Measurements from ENCODE around the gene ATRIP. TPM values are rescaled to one million over a fixed set of nuclear protein-coding genes. Genes with fewer than 3 reads are reported as not detected.
A peak's percentile ranks its signal among the peaks of the same experiment; 100 is the strongest.

Gene ATRIP
- total RNA-seq, 1 donor from 2014 or later: 9.0 TPM

- Histone ChIP-seq H3K4me1 (peaks cover 0 to 10% of the 10 kb centered on the region in 2 donors), H3K9me3 (no peaks in the 10 kb centered on the region), H3K36me3 (peaks cover 90 to 94% of the 10 kb centered on the region in 2 donors), H3K27me3 (no peaks in the 10 kb centered on the region), H3K27ac (peak overlapping the region; percentile 7 to 69), H3K4me3 (no peak overlapping the region)
- TF ChIP-seq, protein P1, sequence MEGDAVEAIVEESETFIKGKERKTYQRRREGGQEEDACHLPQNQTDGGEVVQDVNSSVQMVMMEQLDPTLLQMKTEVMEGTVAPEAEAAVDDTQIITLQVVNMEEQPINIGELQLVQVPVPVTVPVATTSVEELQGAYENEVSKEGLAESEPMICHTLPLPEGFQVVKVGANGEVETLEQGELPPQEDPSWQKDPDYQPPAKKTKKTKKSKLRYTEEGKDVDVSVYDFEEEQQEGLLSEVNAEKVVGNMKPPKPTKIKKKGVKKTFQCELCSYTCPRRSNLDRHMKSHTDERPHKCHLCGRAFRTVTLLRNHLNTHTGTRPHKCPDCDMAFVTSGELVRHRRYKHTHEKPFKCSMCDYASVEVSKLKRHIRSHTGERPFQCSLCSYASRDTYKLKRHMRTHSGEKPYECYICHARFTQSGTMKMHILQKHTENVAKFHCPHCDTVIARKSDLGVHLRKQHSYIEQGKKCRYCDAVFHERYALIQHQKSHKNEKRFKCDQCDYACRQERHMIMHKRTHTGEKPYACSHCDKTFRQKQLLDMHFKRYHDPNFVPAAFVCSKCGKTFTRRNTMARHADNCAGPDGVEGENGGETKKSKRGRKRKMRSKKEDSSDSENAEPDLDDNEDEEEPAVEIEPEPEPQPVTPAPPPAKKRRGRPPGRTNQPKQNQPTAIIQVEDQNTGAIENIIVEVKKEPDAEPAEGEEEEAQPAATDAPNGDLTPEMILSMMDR (IDR thresholded peaks at IDR 0.05): no peak
- intact Hi-C loops (cut with DNase I): no loop called here
- no peak for DNase-seq (ENCODE audit: low spot score in 2 of 2)
These were observed 31.1 kb upstream of the ATRIP start for GRCh38 chr3:48415251-48415953.

DNA sequence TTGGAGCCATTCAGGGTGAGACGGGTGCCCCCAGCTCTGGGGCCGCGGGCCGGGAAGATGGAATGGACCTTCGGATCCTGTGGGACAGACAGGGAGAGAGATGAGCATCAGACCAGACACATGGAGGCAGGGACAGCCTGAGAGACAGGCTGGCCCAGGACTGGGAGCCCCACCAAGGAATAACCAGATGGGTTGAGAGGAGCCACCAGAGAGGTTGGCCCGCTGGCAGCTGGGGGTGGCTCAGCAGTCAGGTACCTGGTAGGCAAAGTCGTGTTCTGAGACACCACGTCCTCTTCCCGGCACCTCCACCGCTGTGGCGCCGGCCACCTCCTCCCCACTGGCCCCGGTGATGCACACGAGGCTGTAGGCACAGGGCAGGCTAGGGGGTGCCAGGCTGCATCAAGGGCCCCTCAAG, 30.4 kb upstream of the ATRIP start:
- no peak overlapping the region for H3K4me3 ChIP-seq
- no peaks in the 10 kb centered on the region for H3K27me3 ChIP-seq
- peaks cover 90 to 94% of the 10 kb centered on the region in 2 donors for H3K36me3 ChIP-seq
- no peak overlapping the region for H3K27ac ChIP-seq
- DNase-seq (ENCODE audit: low spot score in 2 of 2): no peak
- H3K4me1 ChIP-seq: peaks cover 0 to 10% of the 10 kb centered on the region in 2 donors
- TF ChIP-seq, protein P1 (IDR thresholded peaks at IDR 0.05): no peak
- H3K9me3 ChIP-seq: no peaks in the 10 kb centered on the region
- intact Hi-C loops (cut with DNase I): no loop called here

GRCh38 chr3:48416546-48416945, 30.0 kb upstream of the ATRIP start:
- Histone ChIP-seq H3K4me3 (no peak overlapping the region), H3K9me3 (no peaks in the 10 kb centered on the region), H3K4me1 (peaks cover 0 to 10% of the 10 kb centered on the region in 2 donors), H3K27me3 (no peaks in the 10 kb centered on the region), H3K36me3 (peaks cover 86 to 93% of the 10 kb centered on the region in 2 donors), H3K27ac (no peak overlapping the region)
- TF ChIP-seq, protein P1 (IDR thresholded peaks at IDR 0.05): no peak
- intact Hi-C loops (cut with DNase I): no loop called here
- no peak for DNase-seq (ENCODE audit: low spot score in 2 of 2)

DNA sequence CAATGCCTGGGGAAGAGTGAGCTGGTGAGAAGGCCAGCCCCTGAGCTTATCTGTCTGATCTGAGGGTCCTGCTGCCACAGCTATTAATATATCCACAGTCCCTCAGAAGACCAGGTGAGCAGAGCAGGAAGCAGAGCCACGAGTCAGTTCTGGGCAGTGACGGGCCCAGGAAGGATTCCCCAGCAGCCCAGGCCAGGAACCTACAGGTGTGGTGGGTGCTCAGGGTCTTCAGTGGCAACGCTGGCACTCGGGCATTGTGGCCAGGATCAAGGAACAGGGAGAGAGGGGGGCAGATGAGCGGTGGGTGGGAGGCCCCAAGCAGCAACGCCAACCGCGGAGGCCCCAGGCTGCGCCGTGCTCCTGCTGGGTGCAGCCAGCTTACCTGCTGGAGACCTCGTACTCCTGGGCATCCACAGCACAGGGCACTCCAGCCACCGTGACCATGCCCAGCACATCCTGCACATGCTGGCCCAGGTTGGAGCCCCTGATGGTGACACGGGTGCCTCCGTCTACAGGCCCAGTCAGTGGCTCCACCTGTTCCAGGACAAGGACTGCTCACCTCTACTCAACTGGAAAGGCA, 28.9 kb upstream of the ATRIP start:
- H3K9me3 ChIP-seq: no peaks in the 10 kb centered on the region
- peaks cover 0 to 10% of the 10 kb centered on the region in 2 donors for H3K4me1 ChIP-seq
- intact Hi-C loops (cut with DNase I): no loop called here
- H3K4me3 ChIP-seq: no peak overlapping the region
- TF ChIP-seq, protein P1 (IDR thresholded peaks at IDR 0.05): no peak
- no peak for DNase-seq (ENCODE audit: low spot score in 2 of 2)
- no peaks in the 10 kb centered on the region for H3K27me3 ChIP-seq
- H3K36me3 ChIP-seq: peaks cover 76 to 89% of the 10 kb centered on the region in 2 donors
- H3K27ac ChIP-seq: no peak overlapping the region

- H3K27me3 ChIP-seq: no peaks in the 10 kb centered on the region
- no peak overlapping the region for H3K4me3 ChIP-seq
- peaks cover 73 to 89% of the 10 kb centered on the region in 2 donors for H3K36me3 ChIP-seq
- H3K4me1 ChIP-seq: peaks cover 0 to 14% of the 10 kb centered on the region in 2 donors
- TF ChIP-seq, protein P1 (IDR thresholded peaks at IDR 0.05): no peak
- intact Hi-C loops (cut with DNase I): no loop called here
- no peaks in the 10 kb centered on the region for H3K9me3 ChIP-seq
- no peak overlapping the region for H3K27ac ChIP-seq
- no peak for DNase-seq (ENCODE audit: low spot score in 2 of 2)
These were observed 28.4 kb upstream of the ATRIP start for GRCh38 chr3:48418140-48418539.

Data from ascending aorta (tissue), 2 donors.